GM12872 (cell line): ENCODE measurements around the gene URB2.

Experiments used
- TF ChIP-seq, protein P1 (sequence below): IDR thresholded peaks from 3 replicates; pipeline ENCODE4 v1.5.1; 2011; ENCODE audit warnings: low read depth, mild to moderate bottlenecking, low read length, moderate library complexity; ENCODE audit not compliant: insufficient read depth

The URB2 gene

DNA sequence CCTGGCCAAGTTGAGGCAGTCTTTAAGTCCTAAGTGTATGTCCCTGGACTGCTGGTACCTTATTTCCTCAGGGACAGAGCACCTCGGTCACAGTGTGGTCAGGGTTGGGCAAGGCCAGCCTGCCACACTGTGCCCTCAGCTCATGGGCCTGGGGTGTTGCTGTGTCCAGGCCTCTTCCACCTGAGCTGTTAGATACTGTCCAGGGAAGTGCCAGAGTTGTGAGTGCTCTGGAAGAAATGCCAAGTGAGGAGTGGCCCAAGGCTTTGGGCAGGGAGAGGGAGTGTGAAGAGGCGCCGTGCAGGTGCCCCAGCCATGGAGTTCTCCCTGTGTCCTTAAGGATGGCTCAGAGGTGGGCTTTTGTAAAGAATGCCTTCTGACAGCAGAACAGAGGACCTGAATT lies 15.3 kb downstream of the URB2 start:
- TF ChIP-seq, protein P1, sequence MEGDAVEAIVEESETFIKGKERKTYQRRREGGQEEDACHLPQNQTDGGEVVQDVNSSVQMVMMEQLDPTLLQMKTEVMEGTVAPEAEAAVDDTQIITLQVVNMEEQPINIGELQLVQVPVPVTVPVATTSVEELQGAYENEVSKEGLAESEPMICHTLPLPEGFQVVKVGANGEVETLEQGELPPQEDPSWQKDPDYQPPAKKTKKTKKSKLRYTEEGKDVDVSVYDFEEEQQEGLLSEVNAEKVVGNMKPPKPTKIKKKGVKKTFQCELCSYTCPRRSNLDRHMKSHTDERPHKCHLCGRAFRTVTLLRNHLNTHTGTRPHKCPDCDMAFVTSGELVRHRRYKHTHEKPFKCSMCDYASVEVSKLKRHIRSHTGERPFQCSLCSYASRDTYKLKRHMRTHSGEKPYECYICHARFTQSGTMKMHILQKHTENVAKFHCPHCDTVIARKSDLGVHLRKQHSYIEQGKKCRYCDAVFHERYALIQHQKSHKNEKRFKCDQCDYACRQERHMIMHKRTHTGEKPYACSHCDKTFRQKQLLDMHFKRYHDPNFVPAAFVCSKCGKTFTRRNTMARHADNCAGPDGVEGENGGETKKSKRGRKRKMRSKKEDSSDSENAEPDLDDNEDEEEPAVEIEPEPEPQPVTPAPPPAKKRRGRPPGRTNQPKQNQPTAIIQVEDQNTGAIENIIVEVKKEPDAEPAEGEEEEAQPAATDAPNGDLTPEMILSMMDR = no peak

DNA sequence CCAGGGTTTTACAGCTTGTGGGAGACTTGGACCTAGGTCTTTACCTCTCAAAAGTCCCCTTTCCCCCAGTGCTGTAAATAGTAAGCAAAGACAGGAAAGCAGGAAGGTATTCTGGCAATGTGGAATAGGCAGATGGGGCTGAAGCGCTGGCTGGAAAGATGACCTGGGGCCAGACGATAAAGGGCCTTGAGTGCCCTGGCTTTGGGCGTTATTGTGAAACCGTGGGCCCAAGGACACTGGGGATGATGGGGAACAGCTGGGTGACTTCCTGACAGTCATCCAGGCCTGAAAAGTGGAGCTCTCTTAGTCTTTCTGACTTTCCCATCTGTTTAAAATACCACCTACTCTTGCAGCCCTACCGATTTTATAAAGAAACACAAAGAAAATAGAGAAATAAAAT lies 16.3 kb downstream of the URB2 start:
- TF ChIP-seq, protein P1 = no peak

DNA sequence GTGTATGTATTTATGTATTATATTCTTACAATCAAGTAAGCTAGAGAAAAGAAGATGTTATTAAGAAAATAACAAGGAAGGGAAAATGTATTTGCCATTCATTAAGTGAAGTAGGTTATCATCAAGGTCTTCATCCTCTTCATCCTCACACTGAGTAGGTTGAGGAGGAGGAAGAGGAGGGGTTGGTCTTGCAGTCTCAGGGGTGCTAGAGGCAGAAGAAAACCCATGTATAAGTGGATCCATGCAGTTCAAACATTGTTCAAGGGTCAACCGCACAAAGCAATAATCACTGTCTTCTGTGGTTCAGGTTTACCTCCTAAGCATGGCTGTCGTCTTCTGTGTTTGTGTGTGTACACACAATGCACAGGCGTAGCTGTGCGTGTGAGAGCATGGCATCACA lies 16.9 kb downstream of the URB2 start:
- TF ChIP-seq, protein P1 = no peak

DNA sequence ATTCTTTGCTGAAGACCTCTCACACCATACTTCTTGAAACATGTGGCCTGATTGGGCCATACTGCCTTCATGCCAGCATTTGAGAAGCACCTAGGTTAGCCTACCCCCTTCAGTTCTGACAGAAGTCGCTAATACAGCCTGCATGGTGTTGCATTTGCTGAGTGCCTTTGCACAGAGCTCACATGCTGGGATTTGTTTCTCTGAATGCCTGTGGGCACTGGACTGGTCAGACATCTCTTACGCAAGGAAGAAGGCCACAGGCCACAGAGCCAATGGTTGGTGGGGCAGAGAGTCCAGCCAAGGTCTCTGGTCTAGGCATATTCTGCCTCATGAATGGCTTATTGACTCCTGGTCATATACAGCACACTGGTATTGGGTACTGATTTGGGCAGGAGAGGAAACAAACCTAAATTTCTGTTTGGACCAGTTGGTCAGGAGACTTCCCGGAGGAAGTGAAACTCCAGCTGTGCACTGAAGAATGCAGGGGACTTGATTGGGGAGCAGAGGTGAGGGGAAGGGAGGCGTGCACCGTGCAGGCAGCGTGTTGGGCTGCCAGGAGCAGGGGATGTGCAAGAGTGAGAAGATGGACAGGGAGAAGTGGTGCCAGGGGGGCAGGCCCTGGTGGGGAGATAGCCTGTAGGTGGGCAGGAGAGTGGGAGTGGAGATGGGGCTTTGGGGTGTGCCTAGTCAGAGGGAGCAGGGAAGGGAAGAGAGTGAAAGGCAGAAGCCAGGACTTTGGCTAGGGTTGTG lies 18.1 kb downstream of the URB2 start:
- TF ChIP-seq, protein P1 = no peak

DNA sequence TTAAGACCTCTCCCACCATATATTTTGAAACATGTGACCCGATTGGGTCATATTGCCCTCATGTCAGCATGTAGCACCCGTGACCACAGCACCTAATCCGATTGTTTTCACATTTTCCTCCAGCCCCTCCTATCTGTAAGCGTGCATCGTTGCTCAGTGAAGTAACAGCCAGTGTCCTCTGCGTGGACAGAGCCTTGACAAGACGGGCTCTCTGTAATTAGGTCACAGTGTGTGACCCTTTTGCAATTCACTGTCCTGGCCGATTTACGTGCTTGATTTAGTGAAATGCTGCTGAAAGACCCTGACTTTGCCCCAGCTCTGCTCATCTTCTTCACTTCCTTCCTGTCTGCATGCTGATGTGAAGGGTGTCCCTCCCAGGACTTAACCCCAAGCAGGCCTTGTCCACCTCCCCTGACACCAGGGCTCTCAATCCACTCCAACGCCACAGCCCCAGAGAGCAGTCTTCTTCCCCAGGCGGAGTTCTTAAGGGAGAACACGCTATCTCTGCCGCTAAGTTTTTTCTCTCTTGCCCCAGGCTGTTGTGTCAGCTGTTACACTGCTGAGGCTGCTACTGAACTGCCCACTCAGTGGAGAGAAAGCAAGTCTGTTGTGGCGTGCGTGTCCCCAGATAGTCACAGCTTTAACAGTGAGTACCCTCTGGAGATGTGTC lies 19.4 kb downstream of the URB2 start:
- TF ChIP-seq, protein P1 = no peak

DNA sequence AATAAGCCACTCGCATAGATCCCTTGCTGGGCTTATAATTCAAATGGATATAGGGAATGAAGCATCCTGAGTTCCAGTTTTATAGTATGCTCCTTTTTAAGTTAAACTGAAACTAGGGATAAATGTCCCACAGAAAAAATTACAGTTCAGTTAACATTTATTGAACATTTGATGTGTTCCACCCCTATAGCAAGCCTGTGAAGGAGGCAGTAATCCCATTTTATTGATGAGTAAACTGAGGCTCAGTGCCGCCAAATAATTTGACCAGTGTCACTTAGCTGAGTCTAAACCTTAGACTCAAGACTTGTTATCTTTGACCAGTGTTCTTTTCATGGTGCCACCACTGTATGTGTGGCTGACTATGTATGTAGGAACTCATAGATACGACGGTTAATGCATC lies 22.4 kb downstream of the URB2 start:
- TF ChIP-seq, protein P1 = no peak

DNA sequence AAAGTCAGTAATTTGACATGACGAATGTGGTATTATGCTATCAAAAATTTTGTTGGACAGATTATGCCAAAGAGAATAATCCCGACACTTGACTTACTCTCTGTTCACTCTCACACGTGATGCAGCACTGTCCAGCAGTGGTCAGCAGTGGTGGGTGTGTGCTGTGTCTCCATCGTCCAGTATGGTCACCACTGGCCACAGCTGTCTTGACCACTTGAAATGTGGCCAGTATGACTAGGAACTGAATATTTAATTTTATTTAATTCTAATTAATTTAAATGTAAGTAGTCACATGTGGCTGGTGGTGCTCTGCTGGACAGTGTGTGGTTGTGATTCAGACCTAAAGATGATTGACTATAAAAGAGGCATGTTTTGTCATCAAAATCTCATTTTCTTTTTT lies 24.0 kb downstream of the URB2 start:
- TF ChIP-seq, protein P1 = no peak
